HepG2 (cell line): ENCODE results near the gene CDCA5. TPM values are rescaled to one million over a fixed set of nuclear protein-coding genes. Genes with fewer than 3 reads are reported as not detected.
A peak's percentile ranks its signal among the peaks of the same experiment; 100 is the strongest.

Experiments used
- ATAC-seq: fragments of 200-7000 bp; cut with Tn5 transposase; 3 replicates; pipeline ENCODE4 v1.9.1; 2020; ENCODE audit warnings: mild to moderate bottlenecking, moderate library complexity
- Bru-seq: library from RNA; stranded (reverse); fragments of 400-500 nt; gene quantifications from one replicate; lab custom pipeline; 2021; lab: Mats Ljungman, UMichigan
- BruChase-seq, 2 experiments: library from RNA; stranded (reverse); fragments of 400-500 nt; gene quantifications; one replicate each; lab custom pipeline; 2021; lab: Mats Ljungman, UMichigan
- BruUV-seq: library from RNA; stranded (reverse); fragments of 400-500 nt; replicated peaks from 2 replicates; lab custom pipeline; 2021; lab: Mats Ljungman, UMichigan
- CTCF ChIA-PET: fragments of 300-600 bp; formaldehyde crosslinking; extraction: SDS; loops from one replicate; lab custom pipeline; 2021; ENCODE audit warnings: low total read pairs, inconsistent platforms, low intra/inter-chr PET ratio; lab: Yijun Ruan, JAX
- POLR2A ChIA-PET: fragments of 350-600 bp; sonication (Branson Sonifier 250); formaldehyde crosslinking; loops from one replicate; lab custom pipeline; 2020; ENCODE audit warnings: antibody characterized with exemption, inconsistent platforms; lab: Yijun Ruan, JAX
- DNase-seq: peaks from one replicate; pipeline ENCODE4 v3.0.0-alpha.2; 2015; ENCODE audit warnings: low spot score
- FAIRE-seq: peaks from 3 replicates; lab custom pipeline; 2011; peaks lifted over from hg19 to GRCh38; lab: Jason Lieb, UNC
- H2AFZ ChIP-seq: one replicate; pipeline ENCODE4 v1.6.1; 2011; ENCODE audit warnings: low read length, inconsistent platforms
- H3K27ac ChIP-seq: fragments of 300-600 bp; 3 replicates; pipeline ENCODE4 v1.8.0; 2011; ENCODE audit warnings: mixed run types, mild to moderate bottlenecking, mixed read lengths, low read length, inconsistent platforms; ENCODE audit not compliant: insufficient read depth; ENCODE audit errors: extremely low read length
- H3K27me3 ChIP-seq, 2 experiments: fragments of 200-600 bp in 1 of 2; 2 replicates in 1 of 2; 3 replicates in 1 of 2; pipeline versions ENCODE4 v1.6.0 to v1.8.0; 2011; ENCODE audit warnings: low read length in 2 of 2, mild to moderate bottlenecking in 2 of 2, moderate library complexity in 2 of 2, inconsistent platforms in 1 of 2; ENCODE audit not compliant: insufficient read depth in 2 of 2, control insufficient read depth in 1 of 2
- H3K36me3 ChIP-seq, 2 experiments: fragments of 200-600 bp in 1 of 2; replicated peaks in 1 of 2; 2 replicates in 1 of 2; 3 replicates in 1 of 2; pipeline versions ENCODE4 v1.5.1 to v1.8.0; 2011; ENCODE audit warnings: low read length in 2 of 2, inconsistent platforms in 1 of 2; ENCODE audit not compliant: insufficient read depth in 2 of 2, control insufficient read depth in 1 of 2
- H3K4me1 ChIP-seq: 2 replicates; pipeline ENCODE4 v1.5.1; 2012; ENCODE audit warnings: low read length, inconsistent platforms; ENCODE audit not compliant: insufficient read depth
- H3K4me2 ChIP-seq: 2 replicates; pipeline ENCODE4 v1.6.0; 2011; ENCODE audit warnings: low read depth, low read length, inconsistent platforms
- H3K4me3 ChIP-seq, 3 experiments: fragments of 200-600 bp in 1 of 3; sonication (generic), shearing (Covaris generic) in 1 of 3; replicated peaks in 1 of 3; 2 replicates each; pipeline ENCODE4 v1.5.1; 2011 to 2016; ENCODE audit warnings: low read length in 3 of 3, inconsistent platforms in 2 of 3, low read depth in 2 of 3, mild to moderate bottlenecking in 2 of 3, control low read depth in 1 of 3, mixed read lengths in 1 of 3; ENCODE audit not compliant: insufficient read depth in 1 of 3
- H3K79me2 ChIP-seq: one replicate; pipeline ENCODE4 v1.6.1; 2011; ENCODE audit warnings: low read length, inconsistent platforms; ENCODE audit not compliant: insufficient read depth
- H3K9ac ChIP-seq: 2 replicates; pipeline ENCODE4 v1.6.0; 2011; ENCODE audit warnings: mild to moderate bottlenecking, low read depth, low read length, inconsistent platforms; ENCODE audit not compliant: insufficient read depth
- H3K9me3 ChIP-seq: 2 replicates; pipeline ENCODE4 v1.5.1; 2012; ENCODE audit warnings: mild to moderate bottlenecking, low read length
- H4K20me1 ChIP-seq: 2 replicates; pipeline ENCODE4 v1.6.0; 2011; ENCODE audit warnings: inconsistent platforms, mild to moderate bottlenecking, low read length, moderate library complexity; ENCODE audit not compliant: insufficient read depth
- ATF6 ChIP-seq: sonication (generic); formaldehyde crosslinking; conservative IDR thresholded peaks from 2 replicates; pipeline ENCODE4 v1.4.0; 2020; ENCODE audit warnings: missing genetic modification reagents
- CEBPG ChIP-seq: IDR thresholded peaks from 2 replicates; pipeline ENCODE4 v1.6.1; 2016
- DDIT3 ChIP-seq: sonication (generic); formaldehyde crosslinking; IDR thresholded peaks from 2 replicates; pipeline ENCODE4 v1.4.0; 2020; ENCODE audit warnings: mild to moderate bottlenecking, missing genetic modification reagents
- KDM2A ChIP-seq: sonication (generic); formaldehyde crosslinking; IDR thresholded peaks from 2 replicates; pipeline ENCODE4 v1.4.0; 2020; ENCODE audit warnings: low read depth, missing genetic modification reagents, borderline replicate concordance
- MAFK ChIP-seq, 2 experiments: IDR thresholded peaks in 1 of 2; conservative IDR thresholded peaks in 1 of 2; 2 replicates each; pipeline ENCODE4 v1.6.1; 2011; ENCODE audit warnings: improper control_type of control experiment in 2 of 2, low read length in 2 of 2
- MEF2D ChIP-seq: sonication (generic); formaldehyde crosslinking; IDR thresholded peaks from 2 replicates; pipeline ENCODE4 v1.5.1; 2020; ENCODE audit warnings: mild to moderate bottlenecking, missing genetic modification reagents
- MTERF4 ChIP-seq: sonication (generic); formaldehyde crosslinking; IDR thresholded peaks from 2 replicates; pipeline ENCODE4 v1.8.0; 2023; ENCODE audit warnings: mild to moderate bottlenecking, missing genetic modification reagents
- MTF1 ChIP-seq: sonication (generic); formaldehyde crosslinking; IDR thresholded peaks from 2 replicates; pipeline ENCODE4 v1.5.0; 2020; ENCODE audit warnings: missing genetic modification reagents
- SIN3A ChIP-seq: IDR thresholded peaks from 2 replicates; pipeline ENCODE4 v1.6.1; 2011; ENCODE audit warnings: low read depth, mild to moderate bottlenecking, control low read depth, low read length, borderline replicate concordance
- SOX5 ChIP-seq: IDR thresholded peaks from 2 replicates; pipeline ENCODE4 v1.6.1; 2016; ENCODE audit warnings: borderline replicate concordance
- TOE1 ChIP-seq: sonication (generic); formaldehyde crosslinking; IDR thresholded peaks from 2 replicates; pipeline ENCODE4 v1.4.0; 2020; ENCODE audit warnings: mild to moderate bottlenecking, missing genetic modification reagents
- ZFP41 ChIP-seq: sonication (generic); formaldehyde crosslinking; IDR thresholded peaks from 2 replicates; pipeline ENCODE4 v1.4.0; 2020; ENCODE audit warnings: mild to moderate bottlenecking, missing genetic modification reagents, borderline replicate concordance
- ZNF282 ChIP-seq: fragments of 450-650 bp; IDR thresholded peaks from 2 replicates; pipeline ENCODE4 v1.6.1; 2018; ENCODE audit not compliant: partially characterized antibody
- ZNF451 ChIP-seq: sonication (generic); formaldehyde crosslinking; IDR thresholded peaks from 2 replicates; pipeline ENCODE4 v1.5.0; 2020; ENCODE audit warnings: mild to moderate bottlenecking, missing genetic modification reagents
- ZNF556 ChIP-seq: sonication (generic); formaldehyde crosslinking; IDR thresholded peaks from 2 replicates; pipeline ENCODE4 v1.4.0; 2020; ENCODE audit warnings: mild to moderate bottlenecking, missing genetic modification reagents, borderline replicate concordance
- WGBS: methylation state at CpG from one replicate; pipeline ENCODE4 v1.1.6; 2017; ENCODE audit warnings: low lambda C conversion rate; 5-methylcytosine and 5-hydroxymethylcytosine counted together
- in situ Hi-C: cut with HindIII; loops from 2 replicates; pipeline ENCODE4 v1.10.0; 2017; ENCODE audit warnings: low pct_unique_long_range_greater_than_20kb; ENCODE audit not compliant: extremely low pct_ligation_motif_present
- intact Hi-C: fragments of 100-400 bp; cut with micrococcal nuclease; formaldehyde crosslinking; loops from one replicate; pipeline ENCODE4 v1.10.0; 2022; ENCODE audit not compliant: unreplicated experiment
- long read RNA-seq, 2 experiments: library from RNA in 1 of 2; library from polyadenylated mRNA in 1 of 2; stranded (forward) in 1 of 2; unstranded in 1 of 2; transcript quantifications; one replicate each; pipeline ENCODE4 v2.0.0, GENCODE V29; 2019 to 2022
- polyA minus RNA-seq, 3 experiments: library from RNA; depleted of rRNA, polyadenylated mRNA; stranded (reverse); fragments of >200 nt; gene quantifications; 2 replicates each; pipeline ENCODE4 v1.2.3, GENCODE V29; 2011; ENCODE audit warnings: low replicate concordance in 1 of 3
- polyA plus RNA-seq, 8 experiments: library from polyadenylated mRNA; depleted of rRNA in 3 of 8; stranded (reverse) in 7 of 8; unstranded in 1 of 8; fragments of >200 nt; fragmentation: Illumina TruSeq in 4 of 8; extraction: Trizol in 4 of 8; gene quantifications; 2 replicates each; pipeline versions ENCODE4 v1.2.1 to v1.2.3, GENCODE V29; 2011 to 2016; ENCODE audit warnings: low read depth in 4 of 8, missing spikeins in 1 of 8, mixed read lengths in 1 of 8; ENCODE audit not compliant: insufficient read depth in 1 of 8
- total RNA-seq, 5 experiments: library from RNA; depleted of rRNA; stranded (reverse); fragments of >200 nt; fragmentation: Illumina TruSeq; extraction: Trizol; gene quantifications; 2 replicates each; pipeline ENCODE4 v1.2.3, GENCODE V29; 2016; ENCODE audit warnings: low read depth in 1 of 5

CDCA5 gene
- total RNA-seq (2016; rRNA removed; fragmentation: Illumina TruSeq; extraction: Trizol) (50.6 and 63.1 TPM in 2 replicates), polyA plus RNA-seq (2011; rRNA removed) (9.8 and 13.5 TPM in 2 replicates), polyA minus RNA-seq (2011; rRNA and poly(A)+ RNA removed; ENCODE audit: low replicate concordance) (21.2 and 61.0 TPM in 2 replicates), Bru-seq, nascent RNA (percentile 60 among the genes with signal in this experiment), BruChase-seq, experiment 1, labeled RNA remaining after a 6-hour chase (percentile 78 among the genes with signal in this experiment), BruChase-seq, experiment 2, labeled RNA remaining after a 2-hour chase (percentile 83 among the genes with signal in this experiment)
- 10.5 and 13.6 TPM in 2 replicates for total RNA-seq (2016; cell fraction: cytosol; rRNA removed; fragmentation: Illumina TruSeq; extraction: Trizol; ENCODE audit: low read depth)
- 51.6 and 54.0 TPM in 2 replicates for total RNA-seq (2016; cell fraction: insoluble cytoplasmic fraction; rRNA removed; fragmentation: Illumina TruSeq; extraction: Trizol)
- 34.2 and 34.8 TPM in 2 replicates for total RNA-seq (2016; cell fraction: membrane; rRNA removed; fragmentation: Illumina TruSeq; extraction: Trizol)
- total RNA-seq (2016; cell fraction: nucleus; rRNA removed; fragmentation: Illumina TruSeq; extraction: Trizol), result 28.5 and 29.9 TPM in 2 replicates
- polyA plus RNA-seq (2011; cell fraction: cytosol; rRNA removed), result 9.8 and 14.9 TPM in 2 replicates
- 13.0 and 18.3 TPM in 2 replicates for polyA plus RNA-seq (2011; cell fraction: nucleus; rRNA removed)
- 9.0 and 19.7 TPM in 2 replicates for polyA plus RNA-seq (2012)
- 10.9 and 11.2 TPM in 2 replicates for polyA plus RNA-seq (2016; cell fraction: cytosol; fragmentation: Illumina TruSeq; extraction: Trizol; ENCODE audit: low read depth)
- 71.5 and 74.3 TPM in 2 replicates for polyA plus RNA-seq (2016; cell fraction: insoluble cytoplasmic fraction; fragmentation: Illumina TruSeq; extraction: Trizol; ENCODE audit: low read depth)
- 26.4 and 29.7 TPM in 2 replicates for polyA plus RNA-seq (2016; cell fraction: membrane; fragmentation: Illumina TruSeq; extraction: Trizol; ENCODE audit: low read depth)
- 62.8 and 64.8 TPM in 2 replicates for polyA plus RNA-seq (2016; cell fraction: nucleus; fragmentation: Illumina TruSeq; extraction: Trizol; ENCODE audit: insufficient read depth, low read depth)
- polyA minus RNA-seq (2011; cell fraction: cytosol; rRNA and poly(A)+ RNA removed), result 8.1 and 8.3 TPM in 2 replicates
- 7.0 and 10.6 TPM in 2 replicates for polyA minus RNA-seq (2011; cell fraction: nucleus; rRNA and poly(A)+ RNA removed)
- long read RNA-seq, experiment 1, transcript CDCA5-201 (6 exons, 2,587 nt), result major isoform, 42 of 54 reads
- long read RNA-seq, experiment 1, partial matches to known transcripts, result 1 of 54 reads
- long read RNA-seq, experiment 1, other reads (novel, unspliced or antisense), result 5 of 54 reads
- long read RNA-seq, experiment 2, transcript CDCA5-201 (6 exons, 2,587 nt), result major isoform, 26 of 43 reads
- long read RNA-seq, experiment 2, partial matches to known transcripts, result 12 of 43 reads
- long read RNA-seq, experiment 2, other reads (novel, unspliced or antisense), result 3 of 43 reads

- BruUV-seq, result no TSS peak
- WGBS, result under 1% methylated on average over 63 of the region's 79 CpGs
- peak; percentile 91 for DNase-seq
- Histone ChIP-seq H3K27me3 (no peaks in the 10 kb centered on the region; a peak in 1 of 5 replicates), H3K4me3 (peak within 1 kb of the TSS; percentile 70 to 99 (median 87)), H2AFZ (no peak within 1 kb of the TSS), H3K4me2 (peak within 1 kb of the TSS; percentile 93), H3K79me2 (peaks cover 31% of the 10 kb centered on the region), H3K36me3 (peaks cover 19 to 31% of the 10 kb centered on the region in 2 experiments), H3K27ac (peak within 1 kb of the TSS; percentile 83), H3K9me3 (no peaks in the 10 kb centered on the region), H3K9ac (peak within 1 kb of the TSS; percentile 95), H4K20me1 (no peaks in the 10 kb centered on the region), H3K4me1 (peaks cover 33% of the 10 kb centered on the region)
- in situ Hi-C loops (no loop called here), intact Hi-C loops (no loop called here)
- CTCF ChIA-PET, result no interaction called here
- POLR2A ChIA-PET, result no interaction called here
- FAIRE-seq, result peak; percentile 76
- ATAC-seq, result peak; percentile 83
- TF ChIP-seq SOX5 (peak; percentile 44; the same call in 1 of the 2 replicates), ATF6 (CRISPR knock-in tag) (peak; percentile 36; the same call in 1 of the 2 replicates), SIN3A (peak; percentile 94), ZNF282 (no peak), DDIT3 (no peak), CEBPG (CRISPR knock-in tag) (no peak; the same call in none of the 2 replicates), MEF2D (CRISPR knock-in tag) (peak; percentile 59), ZNF451 (CRISPR knock-in tag) (peak; percentile 78; the same call in 1 of the 2 replicates), TOE1 (CRISPR knock-in tag) (no peak), MTERF4 (CRISPR knock-in tag) (0 out of 2 replicates have a peak, but pooled peaks have one; percentile 76), ZNF556 (CRISPR knock-in tag) (peak; percentile 87; the same call in 1 of the 2 replicates), ZFP41 (CRISPR knock-in tag) (peak; percentile 77; the same call in 1 of the 2 replicates), MAFK (conservative IDR thresholded peaks at IDR 0.05 in 1 of 2, IDR thresholded peaks at IDR 0.05 in 1 of 2; ENCODE audit: low read length in 2 of 2) (no peak), MTF1 (CRISPR knock-in tag) (no peak), KDM2A (peak; percentile 97)
Observed at GRCh38 chr11:65083834-65084597, at the start of gene CDCA5, which contains the start of gene ZFPL1. Gene CDCA5 (minus strand): TSS chr11:65084040. CDS start chr11:65083978, 62 bp downstream. Gene ZFPL1 (plus strand): TSS chr11:65084222. CDS start chr11:65084699, 477 bp downstream.
